GM12878 (cell line): ENCODE measurements around the gene PEMT. TPM values are rescaled to one million over a fixed set of nuclear protein-coding genes. Genes with fewer than 3 reads are reported as not detected.

Experiments
- ATAC-seq: fragments of 200-7000 bp; cut with Tn5 transposase; 3 replicates; pipeline ENCODE4 v1.9.1; 2020; ENCODE audit warnings: mild to moderate bottlenecking, moderate library complexity
- BruUV-seq: library from RNA; stranded (reverse); fragments of 400-500 nt; replicated peaks from 2 replicates; lab custom pipeline; 2021; lab: Mats Ljungman, UMichigan
- CTCF ChIA-PET: fragments of 300-600 bp; sonication (Branson Sonifier 250); formaldehyde crosslinking; extraction: SDS; loops from one replicate; lab custom pipeline; 2021; ENCODE audit warnings: inconsistent platforms; lab: Yijun Ruan, JAX
- POLR2A ChIA-PET: fragments of 350-600 bp; formaldehyde crosslinking; extraction: SDS; loops from one replicate; lab custom pipeline; 2021; ENCODE audit warnings: inconsistent platforms; lab: Charles Lee
- RAD21 ChIA-PET: fragments of 300-600 bp; sonication (Branson Sonifier 250); formaldehyde crosslinking; loops from one replicate; lab custom pipeline; 2023; ENCODE audit warnings: antibody characterized with exemption; ENCODE audit not compliant: unreplicated experiment; lab: Charles Lee
- SMC1A ChIA-PET: fragments of 300-600 bp; sonication (Branson Sonifier 250); formaldehyde crosslinking; loops from one replicate; lab custom pipeline; 2023; ENCODE audit not compliant: unreplicated experiment, uncharacterized antibody; lab: Charles Lee
- DNase-seq: peaks from one replicate; pipeline ENCODE4 v3.0.0-alpha.2; 2011; ENCODE audit warnings: low read depth, low spot score
- FAIRE-seq: peaks from 3 replicates; lab custom pipeline; 2011; peaks lifted over from hg19 to GRCh38; lab: Jason Lieb, UNC
- H2AFZ ChIP-seq: 2 replicates; pipeline ENCODE4 v1.6.0; 2011; ENCODE audit warnings: low read depth, low read length, control low read depth; ENCODE audit not compliant: control insufficient read depth
- H3K27ac ChIP-seq: 2 replicates; pipeline ENCODE4 v1.5.1; 2011; ENCODE audit warnings: control low read depth; ENCODE audit not compliant: control insufficient read depth, insufficient read depth
- H3K27me3 ChIP-seq, 2 experiments: replicated peaks in 1 of 2; 2 replicates each; pipeline versions ENCODE4 v1.6.0 to v1.6.1; 2011; ENCODE audit warnings: low read length in 1 of 2; ENCODE audit not compliant: control insufficient read depth in 2 of 2, insufficient read depth in 2 of 2
- H3K36me3 ChIP-seq, 2 experiments: 2 replicates each; pipeline ENCODE4 v1.5.1; 2011; ENCODE audit warnings: low read length in 1 of 2; ENCODE audit not compliant: control insufficient read depth in 2 of 2, insufficient read depth in 2 of 2
- H3K4me1 ChIP-seq: 2 replicates; pipeline ENCODE4 v1.6.1; 2011; ENCODE audit warnings: mild to moderate bottlenecking, low read length, moderate library complexity, mixed read lengths; ENCODE audit not compliant: control insufficient read depth, insufficient read depth
- H3K4me2 ChIP-seq: 2 replicates; pipeline ENCODE4 v1.6.0; 2011; ENCODE audit warnings: control low read depth; ENCODE audit not compliant: control insufficient read depth, insufficient read depth
- H3K4me3 ChIP-seq: fragments of 200-600 bp; sonication (generic); 2 replicates; pipeline ENCODE4 v1.5.1; 2016
- H3K79me2 ChIP-seq: 2 replicates; pipeline ENCODE4 v1.6.0; 2011; ENCODE audit warnings: low read length; ENCODE audit not compliant: control insufficient read depth, insufficient read depth
- H3K9ac ChIP-seq: 2 replicates; pipeline ENCODE4 v1.8.0; 2011; ENCODE audit warnings: low read length, control low read depth, mixed read lengths; ENCODE audit not compliant: control insufficient read depth, insufficient read depth
- H3K9me3 ChIP-seq: replicated peaks from 3 replicates; pipeline ENCODE4 v1.5.1; 2011; ENCODE audit warnings: mild to moderate bottlenecking, low read length; ENCODE audit not compliant: control insufficient read depth, insufficient read depth
- H4K20me1 ChIP-seq: 2 replicates; pipeline ENCODE4 v1.6.0; 2011; ENCODE audit not compliant: control insufficient read depth, insufficient read depth
- BHLHE40 ChIP-seq, 2 experiments: fragments of 450-650 bp in 1 of 2; IDR thresholded peaks; 2 replicates each; pipeline ENCODE4 v1.6.1; 2011 to 2017; ENCODE audit warnings: low read depth in 2 of 2, borderline replicate concordance in 1 of 2, improper control_type of control experiment in 1 of 2, low read length in 1 of 2, mild to moderate bottlenecking in 1 of 2
- DPF2 ChIP-seq: fragments of 450-650 bp; IDR thresholded peaks from 2 replicates; pipeline ENCODE4 v1.6.1; 2017; ENCODE audit warnings: mild to moderate bottlenecking
- EP300 ChIP-seq, 2 experiments: fragments of 150-350 bp in 1 of 2; IDR thresholded peaks; 2 replicates each; pipeline ENCODE4 v1.6.1; 2011 to 2012; ENCODE audit warnings: low read depth in 2 of 2, low read length in 2 of 2, borderline replicate concordance in 1 of 2, improper control_type of control experiment in 1 of 2, inconsistent platforms in 1 of 2; ENCODE audit not compliant: control insufficient read depth in 1 of 2
- FOXK2 ChIP-seq: fragments of 450-650 bp; IDR thresholded peaks from 2 replicates; pipeline ENCODE4 v1.6.1; 2017; ENCODE audit warnings: mild to moderate bottlenecking, moderate library complexity
- HCFC1 ChIP-seq: fragments of 150-350 bp; IDR thresholded peaks from 2 replicates; pipeline ENCODE4 v1.6.1; 2014; ENCODE audit warnings: low read length
- KAT2A ChIP-seq: conservative IDR thresholded peaks from 2 replicates; pipeline ENCODE4 v1.6.1; 2011; ENCODE audit warnings: low read depth, low read length; ENCODE audit not compliant: control insufficient read depth
- LARP7 ChIP-seq: fragments of 450-650 bp; IDR thresholded peaks from 2 replicates; pipeline ENCODE4 v1.6.1; 2017; ENCODE audit warnings: mild to moderate bottlenecking
- NRF1 ChIP-seq: conservative IDR thresholded peaks from 2 replicates; pipeline ENCODE4 v1.6.1; 2011; ENCODE audit warnings: mild to moderate bottlenecking, low read depth, low read length, improper control_type of control experiment
- PAX5 ChIP-seq: IDR thresholded peaks from 2 replicates; pipeline ENCODE4 v1.6.1; 2011; ENCODE audit warnings: low read depth, low read length, borderline replicate concordance
- POLR2A ChIP-seq: IDR thresholded peaks from 2 replicates; pipeline ENCODE4 v1.6.1; 2011; ENCODE audit warnings: low read depth, mild to moderate bottlenecking, low read length
- RAD51 ChIP-seq: fragments of 450-650 bp; IDR thresholded peaks from 2 replicates; pipeline ENCODE4 v1.6.1; 2016; ENCODE audit warnings: moderate library complexity, mild to moderate bottlenecking, inconsistent platforms
- SIX5 ChIP-seq: IDR thresholded peaks from 2 replicates; pipeline ENCODE4 v1.6.1; 2011; ENCODE audit warnings: mild to moderate bottlenecking, low read depth, low read length, moderate library complexity; ENCODE audit not compliant: severe bottlenecking
- STAT1 ChIP-seq: fragments of 450-650 bp; conservative IDR thresholded peaks from 2 replicates; pipeline ENCODE4 v1.6.1; 2014; ENCODE audit warnings: antibody characterized with exemption, mild to moderate bottlenecking
- SUPT20H ChIP-seq: IDR thresholded peaks from 2 replicates; pipeline ENCODE4 v1.6.1; 2011; ENCODE audit warnings: low read depth, mild to moderate bottlenecking, low read length, moderate library complexity, borderline replicate concordance; ENCODE audit not compliant: control insufficient read depth
- WGBS: methylation state at CpG from one replicate; pipeline ENCODE4 v1.1.6; 2016; ENCODE audit warnings: low lambda C conversion rate; ENCODE audit not compliant: insufficient replicate concordance, insufficient coverage; ENCODE audit errors: missing lambda C conversion rate; 5-methylcytosine and 5-hydroxymethylcytosine counted together
- in situ Hi-C: fragments of 300-500 bp; cut with MboI; formaldehyde crosslinking; loops from 9 replicates; pipeline ENCODE4 v1.14.3; 2018; ENCODE audit warnings: mixed read lengths
- intact Hi-C: fragments of 100-400 bp; cut with micrococcal nuclease; formaldehyde crosslinking; loops from one replicate; pipeline ENCODE4 v1.14.2; 2022; ENCODE audit not compliant: unreplicated experiment
- polyA plus RNA-seq, 11 experiments: library from polyadenylated mRNA; depleted of rRNA in 4 of 11; unstranded in 6 of 11; stranded (reverse) in 5 of 11; fragments of >200 nt; fragmentation: Nextera tagmentation in 4 of 11; fragmentation: Illumina TruSeq in 1 of 11; extraction: Ambion mirVana in 4 of 11; extraction: Trizol in 1 of 11; gene quantifications; 1 replicate in 1 of 11; 2 replicates in 10 of 11; pipeline versions ENCODE4 v1.2.1 to v1.2.3, GENCODE V29; 2011 to 2016; ENCODE audit warnings: inconsistent platforms in 2 of 11, missing spikeins in 2 of 11, low read depth in 1 of 11
- total RNA-seq, 4 experiments: library from RNA; depleted of rRNA in 3 of 4; stranded (reverse); fragments of >200 nt in 3 of 4; fragmentation: Illumina TruSeq in 1 of 4; extraction: Trizol in 1 of 4; gene quantifications; 2 replicates each; pipeline versions ENCODE4 v1.2.1 to v1.2.3, GENCODE V29; 2013 to 2021
- TF ChIP-seq, protein P1 (sequence below): fragments of 450-650 bp; formaldehyde crosslinking; IDR thresholded peaks from 2 replicates; pipeline ENCODE4 v1.4.0; 2022; ENCODE audit warnings: mild to moderate bottlenecking, moderate library complexity
- TF ChIP-seq, protein P2 (sequence below): IDR thresholded peaks from 2 replicates; pipeline ENCODE4 v1.6.1; 2012; ENCODE audit warnings: improper control_type of control experiment, low read depth, low read length; ENCODE audit not compliant: insufficient replicate concordance

Gene PEMT
- total and polyA plus RNA-seq, 10 of the 15 experiments (the other 5 are each of a cell fraction or from before 2014, with no cell fraction given): 2.8 to 44.7 (median 25.4) TPM

DNA sequence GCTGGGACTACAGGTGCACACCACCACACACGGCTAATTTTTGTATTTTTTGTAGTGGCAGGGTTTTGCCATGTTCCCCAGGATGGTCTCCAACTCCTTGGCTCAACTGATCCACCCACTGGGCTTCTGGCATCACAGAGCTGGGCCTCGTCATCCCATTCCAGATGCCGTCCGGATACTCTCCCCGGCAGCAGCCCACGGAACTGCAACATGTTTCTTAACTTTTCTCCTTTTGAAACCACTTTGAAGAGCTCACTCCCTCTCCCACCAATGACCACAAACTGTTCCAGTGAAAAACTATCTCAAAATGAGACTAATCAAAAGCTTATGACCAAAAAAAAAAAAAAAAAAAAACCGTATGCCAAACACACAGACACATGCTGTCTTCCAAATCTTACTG lies 17.6 kb downstream of the PEMT start:
- DNase-seq: no peak
- SMC1A ChIA-PET: no interaction called here
- no peak overlapping the region for H3K4me2 ChIP-seq
- H3K79me2 ChIP-seq: no peaks in the 10 kb centered on the region
- H3K9ac ChIP-seq: no peak overlapping the region
- RAD21 ChIA-PET: no interaction called here
- H3K27ac ChIP-seq: no peak overlapping the region
- no peaks in the 10 kb centered on the region for H3K4me1 ChIP-seq
- 0 out of 4 replicates have a peak, but pooled peaks cover 0 to 1% of the 10 kb centered on the region in 2 experiments for H3K36me3 ChIP-seq
- intact Hi-C loops (no loop called here), in situ Hi-C loops (no loop called here)
- POLR2A ChIA-PET: interaction anchor here (0.6 to 1.2 kb wide), 3 partner anchors 9 to 646 kb away, joined by 3 to 5 read pairs (median 4); no protein-coding TSS in a partner anchor
- no peak for ATAC-seq
- no peak for FAIRE-seq
- no peak overlapping the region for H3K4me3 ChIP-seq
- WGBS: 83% methylated on average over 7 of the region's 7 CpGs
- H3K9me3 ChIP-seq: no peaks in the 10 kb centered on the region
- H3K27me3 ChIP-seq: no peaks in the 10 kb centered on the region
- no peaks in the 10 kb centered on the region for H4K20me1 ChIP-seq
- H2AFZ ChIP-seq: no peak overlapping the region
- no TSS peak for BruUV-seq
- CTCF ChIA-PET: no interaction called here
- TF ChIP-seq STAT1 (no peak), FOXK2 (no peak), DPF2 (no peak), BHLHE40 (IDR thresholded peaks at IDR 0.05; ENCODE audit: borderline replicate concordance in 1 of 2, low read depth in 2 of 2, low read length in 1 of 2) (no peak), HCFC1 (no peak), NRF1 (no peak), PAX5 (no peak), LARP7 (no peak), RAD51 (no peak), KAT2A (no peak), SIX5 (no peak), SUPT20H (no peak), POLR2A (no peak), EP300 (IDR thresholded peaks at IDR 0.05; ENCODE audit: borderline replicate concordance in 1 of 2, control insufficient read depth in 1 of 2, low read depth in 2 of 2, low read length in 2 of 2) (no peak)
- TF ChIP-seq, protein P1, sequence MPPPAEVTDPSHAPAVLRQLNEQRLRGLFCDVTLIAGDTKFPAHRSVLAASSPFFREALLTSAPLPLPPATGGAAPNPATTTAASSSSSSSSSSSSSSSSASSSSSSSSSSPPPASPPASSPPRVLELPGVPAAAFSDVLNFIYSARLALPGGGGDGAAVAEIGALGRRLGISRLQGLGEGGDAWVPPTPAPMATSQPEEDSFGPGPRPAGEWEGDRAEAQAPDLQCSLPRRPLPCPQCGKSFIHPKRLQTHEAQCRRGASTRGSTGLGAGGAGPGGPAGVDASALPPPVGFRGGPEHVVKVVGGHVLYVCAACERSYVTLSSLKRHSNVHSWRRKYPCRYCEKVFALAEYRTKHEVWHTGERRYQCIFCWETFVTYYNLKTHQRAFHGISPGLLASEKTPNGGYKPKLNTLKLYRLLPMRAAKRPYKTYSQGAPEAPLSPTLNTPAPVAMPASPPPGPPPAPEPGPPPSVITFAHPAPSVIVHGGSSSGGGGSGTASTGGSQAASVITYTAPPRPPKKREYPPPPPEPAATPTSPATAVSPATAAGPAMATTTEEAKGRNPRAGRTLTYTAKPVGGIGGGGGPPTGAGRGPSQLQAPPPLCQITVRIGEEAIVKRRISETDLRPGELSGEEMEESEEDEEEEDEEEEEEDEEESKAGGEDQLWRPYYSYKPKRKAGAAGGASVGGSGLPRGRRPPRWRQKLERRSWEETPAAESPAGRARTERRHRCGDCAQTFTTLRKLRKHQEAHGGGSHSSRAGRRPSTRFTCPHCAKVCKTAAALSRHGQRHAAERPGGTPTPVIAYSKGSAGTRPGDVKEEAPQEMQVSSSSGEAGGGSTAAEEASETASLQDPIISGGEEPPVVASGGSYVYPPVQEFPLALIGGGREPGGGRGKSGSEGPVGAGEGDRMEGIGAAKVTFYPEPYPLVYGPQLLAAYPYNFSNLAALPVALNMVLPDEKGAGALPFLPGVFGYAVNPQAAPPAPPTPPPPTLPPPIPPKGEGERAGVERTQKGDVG: no peak
- TF ChIP-seq, protein P2, sequence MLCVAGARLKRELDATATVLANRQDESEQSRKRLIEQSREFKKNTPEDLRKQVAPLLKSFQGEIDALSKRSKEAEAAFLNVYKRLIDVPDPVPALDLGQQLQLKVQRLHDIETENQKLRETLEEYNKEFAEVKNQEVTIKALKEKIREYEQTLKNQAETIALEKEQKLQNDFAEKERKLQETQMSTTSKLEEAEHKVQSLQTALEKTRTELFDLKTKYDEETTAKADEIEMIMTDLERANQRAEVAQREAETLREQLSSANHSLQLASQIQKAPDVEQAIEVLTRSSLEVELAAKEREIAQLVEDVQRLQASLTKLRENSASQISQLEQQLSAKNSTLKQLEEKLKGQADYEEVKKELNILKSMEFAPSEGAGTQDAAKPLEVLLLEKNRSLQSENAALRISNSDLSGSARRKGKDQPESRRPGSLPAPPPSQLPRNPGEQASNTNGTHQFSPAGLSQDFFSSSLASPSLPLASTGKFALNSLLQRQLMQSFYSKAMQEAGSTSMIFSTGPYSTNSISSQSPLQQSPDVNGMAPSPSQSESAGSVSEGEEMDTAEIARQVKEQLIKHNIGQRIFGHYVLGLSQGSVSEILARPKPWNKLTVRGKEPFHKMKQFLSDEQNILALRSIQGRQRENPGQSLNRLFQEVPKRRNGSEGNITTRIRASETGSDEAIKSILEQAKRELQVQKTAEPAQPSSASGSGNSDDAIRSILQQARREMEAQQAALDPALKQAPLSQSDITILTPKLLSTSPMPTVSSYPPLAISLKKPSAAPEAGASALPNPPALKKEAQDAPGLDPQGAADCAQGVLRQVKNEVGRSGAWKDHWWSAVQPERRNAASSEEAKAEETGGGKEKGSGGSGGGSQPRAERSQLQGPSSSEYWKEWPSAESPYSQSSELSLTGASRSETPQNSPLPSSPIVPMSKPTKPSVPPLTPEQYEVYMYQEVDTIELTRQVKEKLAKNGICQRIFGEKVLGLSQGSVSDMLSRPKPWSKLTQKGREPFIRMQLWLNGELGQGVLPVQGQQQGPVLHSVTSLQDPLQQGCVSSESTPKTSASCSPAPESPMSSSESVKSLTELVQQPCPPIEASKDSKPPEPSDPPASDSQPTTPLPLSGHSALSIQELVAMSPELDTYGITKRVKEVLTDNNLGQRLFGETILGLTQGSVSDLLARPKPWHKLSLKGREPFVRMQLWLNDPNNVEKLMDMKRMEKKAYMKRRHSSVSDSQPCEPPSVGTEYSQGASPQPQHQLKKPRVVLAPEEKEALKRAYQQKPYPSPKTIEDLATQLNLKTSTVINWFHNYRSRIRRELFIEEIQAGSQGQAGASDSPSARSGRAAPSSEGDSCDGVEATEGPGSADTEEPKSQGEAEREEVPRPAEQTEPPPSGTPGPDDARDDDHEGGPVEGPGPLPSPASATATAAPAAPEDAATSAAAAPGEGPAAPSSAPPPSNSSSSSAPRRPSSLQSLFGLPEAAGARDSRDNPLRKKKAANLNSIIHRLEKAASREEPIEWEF: no peak
